EL (cell line): Measurements from ENCODE around the gene SSBP2.

Experiments
- DNase-seq: peaks from one replicate; pipeline ENCODE4 v3.0.0-alpha.2; 2016

Gene SSBP2

DNA sequence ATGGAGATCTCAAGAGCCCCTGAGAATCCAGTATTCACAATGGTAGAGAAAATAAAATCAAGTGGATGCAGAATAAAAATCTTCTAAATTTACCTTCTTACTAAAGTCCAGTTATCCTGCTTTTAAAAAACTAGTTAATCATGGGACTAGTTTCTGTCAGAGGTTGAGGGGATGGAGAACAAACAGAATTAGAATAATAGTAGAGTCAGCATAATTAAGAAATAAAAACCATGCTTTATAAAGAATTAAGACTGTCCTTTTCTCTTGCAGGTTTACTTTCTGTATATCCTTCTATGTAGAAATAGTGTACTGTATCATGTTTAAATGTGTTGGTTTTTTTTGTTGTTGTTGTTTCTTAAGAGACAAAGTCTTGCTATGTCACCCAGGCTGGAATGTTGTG is 380.0 kb downstream of the SSBP2 start:
- no peak for DNase-seq

- no peak for DNase-seq
Observed at GRCh38 chr5:81365541-81365940, 385.4 kb downstream of the SSBP2 start.

GRCh38 chr5:81363093-81363871 is 387.6 kb downstream of the SSBP2 start:
- DNase-seq, result no peak
